ENCODE data around the gene PRCD. TPM values are rescaled to one million over a fixed set of nuclear protein-coding genes. Genes with fewer than 3 reads are reported as not detected.

The PRCD gene
- total RNA-seq, 4 donors from 2014 or later = 8.0 to 15.6 (median 11.3) TPM

GRCh38 chr17:76584427-76585032, 44.7 kb downstream of the PRCD start:
- no peak for TF ChIP-seq CTCF (IDR thresholded peaks at IDR 0.05; ENCODE audit: low read depth)

GRCh38 chr17:76585033-76585648, 45.3 kb downstream of the PRCD start:
- no peak for TF ChIP-seq CTCF (IDR thresholded peaks at IDR 0.05; ENCODE audit: low read depth)

GRCh38 chr17:76585649-76586593, 46.1 kb downstream of the PRCD start, which contains the start of gene ST6GALNAC2:
TSS of gene ST6GALNAC2 (minus strand) at chr17:76585860. CDS start at chr17:76585808, 52 bp downstream.
- TF ChIP-seq CTCF (IDR thresholded peaks at IDR 0.05; ENCODE audit: low read depth) = no peak

- TF ChIP-seq CTCF (IDR thresholded peaks at IDR 0.05; ENCODE audit: low read depth) = no peak
Measured at GRCh38 chr17:76586741-76587487, 47.1 kb downstream of the PRCD start.

- TF ChIP-seq CTCF (IDR thresholded peaks at IDR 0.05; ENCODE audit: low read depth) = no peak
Measured at GRCh38 chr17:76588182-76588581, 48.3 kb downstream of the PRCD start.

- no peak for TF ChIP-seq CTCF (IDR thresholded peaks at IDR 0.05; ENCODE audit: low read depth)
Measured at GRCh38 chr17:76593384-76593826, 53.6 kb downstream of the PRCD start.

Measured in subcutaneous adipose tissue (tissue), 4 donors.